NOMO-1 treated with DMSO at 0.1 percent for 48 hours (cell line): ENCODE results near the gene ACOXL.
A peak's percentile ranks its signal among the peaks of the same experiment; 100 is the strongest.

Experiments used
- DNase-seq: peaks from one replicate; lab custom pipeline; 2025; ENCODE audit not compliant: unreplicated experiment; lab: John Stamatoyannopoulos, UW

Gene ACOXL

DNA sequence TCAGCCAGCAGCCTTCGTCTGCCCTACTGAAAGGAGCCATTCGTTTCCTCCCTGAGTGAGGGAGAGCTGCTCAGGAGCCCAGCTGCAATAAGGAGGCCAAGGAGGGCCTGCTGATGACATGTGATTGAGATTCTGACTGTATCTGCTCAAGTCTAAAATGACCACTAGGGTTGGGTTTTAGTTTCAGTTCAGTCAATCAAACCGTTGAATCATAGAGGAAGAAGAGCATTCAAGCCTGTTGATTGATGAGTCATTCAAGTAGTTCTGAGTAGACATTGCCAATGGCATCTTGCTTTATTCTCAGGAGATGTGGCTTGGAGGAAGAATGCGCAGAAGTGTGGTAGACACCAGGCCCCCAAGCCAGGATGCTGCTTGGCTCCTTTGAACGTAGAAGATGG lies 368.4 kb downstream of the ACOXL start:
- DNase-seq, result peak; percentile 94

DNA sequence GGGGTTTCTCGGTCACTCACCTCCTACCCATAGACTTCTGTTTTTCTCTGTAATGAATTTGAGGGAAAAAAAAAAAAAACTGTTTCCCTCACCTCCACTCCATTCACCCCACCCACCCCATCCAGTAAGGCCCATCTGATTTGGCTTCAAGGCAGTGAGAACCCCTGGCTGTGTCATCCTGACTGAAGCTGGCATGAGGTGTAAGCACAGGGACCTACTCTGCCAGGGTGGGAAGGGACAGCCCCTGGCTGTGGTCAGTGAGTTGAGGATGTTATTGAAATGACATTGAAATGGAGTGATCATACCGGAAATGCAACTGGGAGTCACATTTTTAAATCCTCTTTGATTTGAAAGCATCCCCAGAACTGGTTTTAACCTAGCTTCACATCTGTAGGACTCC lies 369.2 kb downstream of the ACOXL start:
- DNase-seq, result no peak

- no peak for DNase-seq
Measured at GRCh38 chr2:111102216-111102615, 369.8 kb downstream of the ACOXL start.

- DNase-seq, result peak; percentile 18
Measured at GRCh38 chr2:111105926-111106325, 373.6 kb downstream of the ACOXL start.

DNA sequence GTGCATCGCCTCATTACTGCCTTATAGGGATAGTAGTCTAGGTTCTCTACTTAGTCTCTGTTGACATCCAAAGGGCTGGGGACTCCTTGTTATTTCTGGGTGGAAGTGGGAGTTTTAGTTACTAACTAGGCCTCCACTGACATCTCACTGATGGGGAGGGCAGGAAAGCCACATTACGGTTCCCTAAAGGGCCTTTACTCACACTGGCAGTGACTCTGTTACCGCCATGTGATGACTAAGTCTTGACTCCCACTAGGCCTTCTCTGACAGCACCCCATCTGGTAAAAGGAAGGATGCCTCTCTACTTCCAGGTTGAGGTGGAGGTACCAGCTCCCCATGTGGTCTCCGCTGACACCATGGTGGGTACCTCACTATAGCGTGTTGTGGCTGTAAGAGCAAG lies 374.3 kb downstream of the ACOXL start:
- no peak for DNase-seq

DNA sequence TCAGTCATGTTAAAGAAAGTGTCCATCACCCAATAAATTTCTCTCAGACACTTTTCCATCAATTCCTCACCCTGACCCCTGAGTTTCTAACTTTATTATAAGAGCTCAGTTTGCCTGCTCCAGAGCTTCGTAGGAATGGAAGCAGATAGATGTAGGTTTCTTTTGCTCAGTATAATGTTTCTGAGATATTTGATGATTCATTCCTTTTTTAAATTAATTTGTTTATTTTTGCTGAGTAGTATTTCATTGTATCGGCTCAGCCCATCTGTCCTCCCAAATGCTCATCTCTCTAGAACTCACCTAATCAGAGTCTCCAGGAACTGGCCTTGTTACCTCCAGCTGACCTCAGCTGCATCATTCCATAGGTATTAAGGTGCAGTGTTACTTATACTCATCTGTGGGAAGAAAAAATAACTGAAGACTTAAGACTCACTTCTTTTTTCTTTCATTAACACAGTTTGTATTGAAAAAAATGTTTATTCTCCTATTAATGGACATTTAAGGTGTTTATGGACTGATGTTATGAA lies 376.4 kb downstream of the ACOXL start:
- no peak for DNase-seq

- no peak for DNase-seq
Measured at GRCh38 chr2:111111101-111111755, 378.9 kb downstream of the ACOXL start.

DNA sequence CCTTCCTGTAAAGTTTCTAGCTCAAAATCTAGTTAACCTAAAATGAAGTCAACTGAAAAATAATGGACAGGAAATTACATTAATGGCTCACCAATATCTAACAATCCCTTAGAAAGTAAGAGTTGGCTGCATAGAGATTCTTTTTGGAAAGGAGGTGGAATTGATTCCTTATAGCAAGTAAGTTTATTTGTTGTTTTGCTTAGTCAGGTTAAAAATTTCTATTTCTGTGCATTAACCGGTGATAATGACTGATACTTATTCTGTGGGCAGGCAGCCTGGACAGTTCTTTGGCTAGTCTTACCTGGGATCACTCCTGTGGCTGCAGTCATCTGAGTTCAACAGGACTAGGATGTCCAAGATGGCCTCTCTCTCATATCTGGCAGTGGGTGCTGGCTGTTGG lies 381.5 kb downstream of the ACOXL start:
- no peak for DNase-seq

- DNase-seq, result peak; percentile 34
Measured at GRCh38 chr2:111116011-111116746, 383.8 kb downstream of the ACOXL start.

DNA sequence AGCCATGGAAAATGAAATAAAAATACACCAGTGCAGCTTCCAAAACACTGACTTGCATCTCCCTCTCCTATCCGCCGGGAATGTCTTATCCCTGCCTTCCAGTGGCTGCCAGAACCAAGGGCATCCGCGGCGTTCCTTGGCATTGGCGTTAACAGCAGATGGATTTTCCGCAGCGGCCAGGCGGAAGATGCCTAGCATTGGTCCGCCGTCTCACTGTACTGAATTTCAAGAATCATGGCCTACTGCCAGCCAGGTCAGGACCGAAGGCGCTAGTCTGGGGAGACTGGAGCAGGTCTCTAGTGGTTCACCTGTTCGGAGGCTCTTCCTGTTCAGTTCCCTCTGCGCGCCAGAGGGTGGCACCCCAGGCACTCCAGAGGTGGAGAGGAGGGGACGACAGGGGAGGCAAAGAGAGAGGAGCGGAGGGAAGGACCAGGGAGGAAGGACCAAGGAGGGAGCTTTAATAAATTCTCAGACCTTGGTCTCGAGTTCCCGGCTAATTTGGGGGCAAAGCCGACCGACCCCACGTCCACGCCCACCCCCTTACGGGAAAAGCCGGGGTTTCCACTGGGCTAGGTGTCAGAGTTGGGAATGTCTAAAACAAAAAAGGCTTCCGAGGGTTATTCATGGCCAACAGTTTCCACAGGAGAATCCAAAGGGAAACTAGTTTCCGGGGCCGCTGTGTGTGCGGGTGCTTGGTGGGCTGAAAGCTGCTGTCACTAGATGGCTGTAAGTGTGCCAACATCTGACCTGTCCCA lies 384.6 kb downstream of the ACOXL start:
- DNase-seq, result peak; percentile 72

GRCh38 chr2:111117598-111118480 lies 385.5 kb downstream of the ACOXL start:
- DNase-seq, result peak; percentile 28

DNA sequence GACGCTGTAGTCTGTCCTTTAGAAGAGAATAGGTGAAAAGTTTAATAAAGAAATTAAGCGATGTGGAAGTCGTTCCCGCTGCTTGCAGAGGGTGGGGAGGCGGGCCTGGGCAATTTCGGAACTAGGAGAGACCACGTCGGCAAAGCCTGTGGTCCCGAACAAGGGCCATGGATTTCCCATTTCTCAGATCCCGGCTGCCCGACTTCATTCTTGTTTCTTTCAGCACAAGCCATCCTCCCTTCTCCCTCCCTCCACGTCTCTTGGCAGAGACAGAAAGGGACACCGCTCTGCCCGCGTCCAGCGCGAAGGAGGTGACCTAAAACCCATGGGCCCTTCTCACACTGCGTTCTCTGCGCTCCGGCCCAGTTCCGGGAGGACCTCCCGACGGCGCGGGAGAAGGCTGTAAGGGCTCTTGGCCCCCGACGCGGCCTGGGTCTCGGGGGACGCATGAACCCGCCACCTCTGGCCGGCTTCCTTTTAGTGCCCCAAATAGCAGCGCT lies 386.2 kb downstream of the ACOXL start:
- DNase-seq, result no peak

DNA sequence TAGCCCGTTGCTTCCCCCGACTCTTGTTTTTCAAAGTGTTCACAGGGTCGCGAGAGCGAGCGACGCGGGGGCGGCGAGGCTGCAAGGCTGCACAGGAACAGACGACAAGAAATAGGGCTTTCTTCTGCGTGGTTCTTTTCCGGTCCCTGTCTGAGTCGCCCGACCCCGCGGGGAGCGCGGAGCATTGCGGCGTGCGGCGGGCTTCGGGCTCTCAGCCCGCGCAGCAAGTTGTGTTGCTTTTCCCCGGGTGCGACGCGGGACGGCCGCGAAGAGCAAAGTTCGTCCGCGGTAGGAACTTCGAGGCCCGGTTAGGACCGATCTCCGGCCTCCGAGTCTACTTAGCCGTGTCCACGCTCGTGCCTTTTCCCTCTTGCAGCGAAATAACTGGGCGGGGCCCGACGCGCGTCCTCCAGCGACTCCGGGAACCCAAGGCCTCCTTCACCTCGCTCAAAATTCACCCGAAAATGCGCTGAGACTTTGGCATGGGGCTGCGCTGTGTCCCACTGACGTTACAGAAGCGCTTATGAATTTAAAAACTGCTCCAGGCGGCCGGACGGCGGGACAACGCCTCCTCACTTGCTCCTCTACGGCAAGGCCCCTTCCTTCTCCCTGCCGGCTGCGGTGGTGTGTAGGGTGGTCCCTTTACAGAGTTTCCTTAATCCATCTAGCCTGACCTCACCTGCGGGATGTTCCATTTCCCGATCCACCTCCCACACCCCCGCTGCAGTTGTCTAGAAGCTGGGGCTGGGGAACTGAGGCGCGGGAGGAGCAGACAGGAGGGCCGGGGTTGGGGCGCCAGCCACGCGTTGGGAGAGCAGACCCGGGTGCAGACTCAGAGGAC lies 386.8 kb downstream of the ACOXL start:
- peak; percentile 8 for DNase-seq

DNA sequence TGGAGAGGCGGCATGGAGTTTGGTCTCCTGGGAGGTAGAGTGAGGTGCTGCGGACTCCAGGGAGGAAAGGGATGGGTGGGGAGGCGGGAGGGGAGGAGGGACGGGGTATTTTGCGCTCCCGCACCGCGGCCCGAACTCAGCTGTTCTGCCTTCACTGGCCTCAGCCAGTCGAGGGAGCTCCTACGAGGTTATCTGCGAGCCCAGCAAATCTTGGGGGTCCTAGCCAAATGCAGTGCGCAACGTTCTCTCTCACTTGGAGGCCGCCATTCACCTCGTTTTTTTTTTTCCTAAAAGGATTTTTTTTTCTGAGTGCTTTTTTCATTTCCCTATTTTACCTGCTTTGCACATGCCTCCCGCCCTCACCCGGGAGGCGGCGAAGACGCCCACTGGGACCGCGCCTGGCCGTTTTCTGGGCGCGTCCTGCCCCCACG lies 387.5 kb downstream of the ACOXL start:
- no peak for DNase-seq

DNA sequence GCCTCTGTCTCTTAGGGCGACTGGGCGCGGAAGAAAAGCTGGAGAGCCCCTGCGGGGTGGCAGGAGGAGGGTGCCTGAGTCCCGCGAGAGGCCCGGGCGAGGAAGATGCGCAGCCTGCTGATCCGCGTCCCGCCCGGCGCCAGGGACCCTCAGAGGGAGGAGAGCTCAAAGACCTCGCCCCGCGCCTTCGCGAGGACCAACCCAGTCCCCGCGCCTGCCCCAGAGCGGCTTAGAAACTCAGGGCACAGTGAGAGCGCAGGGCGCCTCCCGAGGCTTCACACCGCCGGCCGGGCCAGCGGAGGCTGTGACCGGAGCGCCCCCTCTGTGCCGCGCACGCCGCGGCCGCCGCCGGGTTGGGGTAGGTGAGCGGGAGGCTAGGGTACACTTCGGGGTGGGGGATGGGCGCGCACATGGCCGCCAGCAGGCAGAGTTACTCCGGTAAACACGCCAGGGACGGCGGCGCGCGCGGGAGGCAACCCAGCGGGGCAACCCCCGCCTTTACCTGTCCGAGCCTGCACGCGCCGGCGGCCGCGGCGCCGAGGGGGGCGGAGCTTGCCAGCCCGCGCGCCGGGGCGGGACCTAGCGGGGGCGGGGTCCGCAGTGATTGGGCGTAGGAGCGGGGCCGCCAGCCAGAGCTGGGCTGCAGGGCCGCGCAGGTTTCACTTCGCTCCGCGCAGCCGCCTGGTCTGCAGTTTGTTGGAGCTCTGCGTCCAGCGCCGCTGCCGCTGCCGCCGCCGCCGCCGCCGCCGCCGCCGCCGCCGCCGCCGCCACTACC lies 388.1 kb downstream of the ACOXL start, which contains the start of gene BCL2L11:
TSS of gene BCL2L11 (plus strand) at position 662 of the 775 bp plus-strand sequence. CDS start 2,832 bp downstream, outside the sequence.
- DNase-seq, result peak; percentile 85

GRCh38 chr2:111121028-111121827 lies 388.9 kb downstream of the ACOXL start:
- DNase-seq, result peak; percentile 61

- peak; percentile 79 for DNase-seq
Measured at GRCh38 chr2:111121828-111122630, 389.7 kb downstream of the ACOXL start.
